Measurements from ENCODE around the gene UBASH3A.

- TF ChIP-seq SIN3A (IDR thresholded peaks at IDR 0.05; ENCODE audit: low read depth) (no peak), CTCF (IDR thresholded peaks at IDR 0.05 in 2 of 3, conservative IDR thresholded peaks at IDR 0.05 in 1 of 3; ENCODE audit: borderline replicate concordance in 1 of 3, insufficient read depth in 1 of 3, low read depth in 2 of 3, low read length in 2 of 3) (no peak), POLR2A (IDR thresholded peaks at IDR 0.05; ENCODE audit: borderline replicate concordance, extremely low read depth, insufficient read depth, insufficient read length) (no peak), EZH2phosphoT487 (IDR thresholded peaks at IDR 0.05; ENCODE audit: borderline replicate concordance) (no peak), POLR2AphosphoS5 (IDR thresholded peaks at IDR 0.05; ENCODE audit: low read depth, low read length) (no peak), EZH2 (IDR thresholded peaks at IDR 0.05) (no peak), REST (IDR thresholded peaks at IDR 0.05; ENCODE audit: low read depth) (no peak), MAX (IDR thresholded peaks at IDR 0.05) (no peak)
These were observed 28.2 kb upstream of the UBASH3A start for GRCh38 chr21:42375506-42375905.

Measured in HCT116 (cell line).